Calu3 (cell line): ENCODE results near the gene PHGDH. TPM values are rescaled to one million over a fixed set of nuclear protein-coding genes. Genes with fewer than 3 reads are reported as not detected.

Source experiments
- BruUV-seq: library from RNA; stranded (reverse); fragments of 400-500 nt; replicated peaks from 2 replicates; lab custom pipeline; 2021; lab: Mats Ljungman, UMichigan
- CTCF ChIA-PET: fragments of 300-600 bp; sonication (Branson Sonifier 250); formaldehyde crosslinking; loops from one replicate; lab custom pipeline; 2022; ENCODE audit warnings: antibody characterized with exemption; lab: Charles Lee
- DNase-seq: peaks from one replicate; pipeline ENCODE4 v3.0.0; 2022
- H3K27ac Mint-ChIP-seq: one replicate; pipeline ENCODE4 v1.8.0; 2022; ENCODE audit warnings: mixed read lengths; ENCODE audit not compliant: unreplicated experiment
- H3K27me3 Mint-ChIP-seq: one replicate; pipeline ENCODE4 v1.8.0; 2022; ENCODE audit warnings: mixed read lengths; ENCODE audit not compliant: unreplicated experiment
- H3K36me3 Mint-ChIP-seq: one replicate; pipeline ENCODE4 v1.8.0; 2022; ENCODE audit warnings: mild to moderate bottlenecking, moderate library complexity, mixed read lengths; ENCODE audit not compliant: insufficient read depth, unreplicated experiment
- H3K4me1 Mint-ChIP-seq: one replicate; pipeline ENCODE4 v1.8.0; 2022; ENCODE audit warnings: mild to moderate bottlenecking, low read depth, mixed read lengths; ENCODE audit not compliant: unreplicated experiment
- H3K4me3 Mint-ChIP-seq: one replicate; pipeline ENCODE4 v1.8.0; 2022; ENCODE audit warnings: mild to moderate bottlenecking, low read depth, moderate library complexity, mixed read lengths; ENCODE audit not compliant: unreplicated experiment
- H3K9me3 Mint-ChIP-seq: one replicate; pipeline ENCODE4 v1.8.0; 2022; ENCODE audit warnings: low read depth, mixed read lengths; ENCODE audit not compliant: unreplicated experiment
- CTCF ChIP-seq: fragments of 200-600 bp; IDR thresholded peaks from one replicate; pipeline ENCODE4 v1.8.0; 2022; ENCODE audit warnings: antibody characterized with exemption; ENCODE audit not compliant: unreplicated experiment
- intact Hi-C: fragments of 100-400 bp; cut with micrococcal nuclease; formaldehyde crosslinking; loops from one replicate; pipeline ENCODE4 v1.10.0; 2022; ENCODE audit not compliant: unreplicated experiment
- total RNA-seq: library from RNA; stranded (reverse); gene quantifications from 2 replicates; pipeline ENCODE4 v1.2.3, GENCODE V29; 2022

Gene PHGDH
- total RNA-seq, 1 experiment from 2014 or later = 199 TPM

GRCh38 chr1:119731060-119731459, 19.3 kb downstream of the PHGDH start:
- H3K27ac Mint-ChIP-seq = no peak overlapping the region
- no peaks in the 10 kb centered on the region for H3K27me3 Mint-ChIP-seq
- CTCF ChIA-PET = interaction anchor here (1.3 kb wide), 1 partner anchor 55 kb away, joined by 4 read pairs; no protein-coding TSS in a partner anchor
- DNase-seq = no peak
- peaks cover 38% of the 10 kb centered on the region for H3K36me3 Mint-ChIP-seq
- intact Hi-C loops = loop anchor here (10.0 kb wide), 1 partner anchor 56 kb away; no protein-coding TSS in a partner anchor
- H3K9me3 Mint-ChIP-seq = no peaks in the 10 kb centered on the region
- BruUV-seq = no TSS peak
- H3K4me3 Mint-ChIP-seq = no peak overlapping the region
- no peak for TF ChIP-seq CTCF
- peaks cover 53% of the 10 kb centered on the region for H3K4me1 Mint-ChIP-seq

- CTCF ChIA-PET = interaction anchor here (1.3 kb wide), 1 partner anchor 56 kb away, joined by 4 read pairs; no protein-coding TSS in a partner anchor
- BruUV-seq = no TSS peak
- Mint-ChIP-seq H3K36me3 (peaks cover 36% of the 10 kb centered on the region), H3K27me3 (no peaks in the 10 kb centered on the region), H3K4me3 (no peak overlapping the region), H3K9me3 (no peaks in the 10 kb centered on the region), H3K4me1 (peaks cover 57% of the 10 kb centered on the region), H3K27ac (no peak overlapping the region)
- no peak for DNase-seq
- intact Hi-C loops = loop anchor here (10.0 kb wide), 1 partner anchor 57 kb away; no protein-coding TSS in a partner anchor
- no peak for TF ChIP-seq CTCF
Observed at GRCh38 chr1:119731741-119732430, 20.2 kb downstream of the PHGDH start.

- no peak for DNase-seq
Observed at GRCh38 chr1:119732465-119733168, 20.9 kb downstream of the PHGDH start.

More at GRCh38 chr1:119732465-119733168, 20.9 kb downstream of the PHGDH start:
- CTCF ChIA-PET = no interaction called here
- peaks cover 57% of the 10 kb centered on the region for H3K4me1 Mint-ChIP-seq
- no peak overlapping the region for H3K4me3 Mint-ChIP-seq
- H3K27ac Mint-ChIP-seq = no peak overlapping the region
- intact Hi-C loops = loop anchor here (10.0 kb wide), 1 partner anchor 58 kb away; no protein-coding TSS in a partner anchor
- no peaks in the 10 kb centered on the region for H3K9me3 Mint-ChIP-seq
- peaks cover 29% of the 10 kb centered on the region for H3K36me3 Mint-ChIP-seq
- no TSS peak for BruUV-seq
- no peak for TF ChIP-seq CTCF
- no peaks in the 10 kb centered on the region for H3K27me3 Mint-ChIP-seq
